ENCODE results near the gene TMA7.
"Not testable (repeated sequence)": the region's sequence is repeated elsewhere in the genome, so short reads cannot be mapped to it uniquely, and the experiment has no call there.

TMA7 gene

GRCh38 chr3:48439820-48440589 lies at the start of gene TMA7, which contains the start of gene CCDC51:
TMA7 (plus strand) TSS chr3:48440257; CDS start chr3:48440297, 40 bp downstream.
CCDC51 (minus strand) TSS chr3:48440119; CDS start chr3:48435128, 4,991 bp downstream.
- H3K27me3 ChIP-seq (ENCODE audit: control insufficient read depth in 5 of 5, insufficient read depth in 4 of 5, low read length in 5 of 5): no peaks in the 10 kb centered on the region
- peaks cover 6 to 32% (median 30%) of the 10 kb centered on the region in 5 donors for H3K4me1 ChIP-seq (ENCODE audit: control insufficient read depth in 5 of 5, insufficient read depth in 5 of 5, low read length in 5 of 5)
- H3K9ac ChIP-seq (ENCODE audit: low read length in 5 of 5): peak within 1 kb of the TSS; percentile 22 to 93 (median 86)
- no peaks in the 10 kb centered on the region for H3K9me3 ChIP-seq (ENCODE audit: control insufficient read depth in 5 of 5, low read length in 5 of 5)
- peak within 1 kb of the TSS; percentile 86 for H3K27ac ChIP-seq (ENCODE audit: low read depth, low read length)
- peak within 1 kb of the TSS; percentile 67 to 99 (median 88) for H3K4me3 ChIP-seq (ENCODE audit: low read depth in 1 of 5, low read length in 5 of 5)
- peaks cover 0 to 30% (median 18%) of the 10 kb centered on the region in 5 donors for H3K36me3 ChIP-seq (ENCODE audit: control insufficient read depth in 5 of 5, insufficient read depth in 5 of 5, low read length in 5 of 5)

GRCh38 chr3:48394391-48394790 lies 45.7 kb upstream of the TMA7 start:
- H3K36me3 ChIP-seq (ENCODE audit: control insufficient read depth in 5 of 5, insufficient read depth in 5 of 5, low read length in 5 of 5): no peaks in the 10 kb centered on the region
- H3K27ac ChIP-seq (ENCODE audit: low read depth, low read length): no peak overlapping the region
- H3K4me3 ChIP-seq (ENCODE audit: low read depth in 1 of 5, low read length in 5 of 5): no peak overlapping the region
- no peaks in the 10 kb centered on the region for H3K4me1 ChIP-seq (ENCODE audit: control insufficient read depth in 5 of 5, insufficient read depth in 5 of 5, low read length in 5 of 5)
- peaks cover 0 to 3% (median 0%) of the 10 kb centered on the region in 5 donors for H3K27me3 ChIP-seq (ENCODE audit: control insufficient read depth in 5 of 5, insufficient read depth in 4 of 5, low read length in 5 of 5)
- no peak overlapping the region for H3K9ac ChIP-seq (ENCODE audit: low read length in 5 of 5)
- H3K9me3 ChIP-seq (ENCODE audit: control insufficient read depth in 5 of 5, low read length in 5 of 5): no peaks in the 10 kb centered on the region

- no peak overlapping the region for H3K4me3 ChIP-seq (ENCODE audit: low read depth in 1 of 5, low read length in 5 of 5)
- H3K4me1 ChIP-seq (ENCODE audit: control insufficient read depth in 5 of 5, insufficient read depth in 5 of 5, low read length in 5 of 5): no peaks in the 10 kb centered on the region
- no peaks in the 10 kb centered on the region for H3K36me3 ChIP-seq (ENCODE audit: control insufficient read depth in 5 of 5, insufficient read depth in 5 of 5, low read length in 5 of 5)
- H3K27me3 ChIP-seq (ENCODE audit: control insufficient read depth in 5 of 5, insufficient read depth in 4 of 5, low read length in 5 of 5): peaks cover 0 to 3% (median 0%) of the 10 kb centered on the region in 5 donors
- H3K27ac ChIP-seq (ENCODE audit: low read depth, low read length): no peak overlapping the region
- H3K9me3 ChIP-seq (ENCODE audit: control insufficient read depth in 5 of 5, low read length in 5 of 5): no peaks in the 10 kb centered on the region
- no peak overlapping the region for H3K9ac ChIP-seq (ENCODE audit: low read length in 5 of 5)
These were observed 44.3 kb upstream of the TMA7 start for GRCh38 chr3:48395714-48396113.

- Histone ChIP-seq H3K9ac (ENCODE audit: low read length in 5 of 5) (no peak overlapping the region), H3K4me1 (ENCODE audit: control insufficient read depth in 5 of 5, insufficient read depth in 5 of 5, low read length in 5 of 5) (peaks cover 0 to 13% (median 8%) of the 10 kb centered on the region in 5 donors), H3K9me3 (ENCODE audit: control insufficient read depth in 5 of 5, low read length in 5 of 5) (no peaks in the 10 kb centered on the region), H3K27ac (ENCODE audit: low read depth, low read length) (no peak overlapping the region), H3K4me3 (ENCODE audit: low read depth in 1 of 5, low read length in 5 of 5) (no peak overlapping the region), H3K36me3 (ENCODE audit: control insufficient read depth in 5 of 5, insufficient read depth in 5 of 5, low read length in 5 of 5) (no peaks in the 10 kb centered on the region), H3K27me3 (ENCODE audit: control insufficient read depth in 5 of 5, insufficient read depth in 4 of 5, low read length in 5 of 5) (peaks cover 0 to 3% (median 0%) of the 10 kb centered on the region in 5 donors)
These were observed 42.0 kb upstream of the TMA7 start for GRCh38 chr3:48397767-48398681.

GRCh38 chr3:48398701-48399386 lies 41.2 kb upstream of the TMA7 start:
- H3K9ac ChIP-seq (ENCODE audit: low read length in 5 of 5): no peak overlapping the region
- peaks cover 0 to 3% (median 0%) of the 10 kb centered on the region in 5 donors for H3K27me3 ChIP-seq (ENCODE audit: control insufficient read depth in 5 of 5, insufficient read depth in 4 of 5, low read length in 5 of 5)
- H3K4me3 ChIP-seq (ENCODE audit: low read depth in 1 of 5, low read length in 5 of 5): no peak overlapping the region
- H3K27ac ChIP-seq (ENCODE audit: low read depth, low read length): no peak overlapping the region
- no peaks in the 10 kb centered on the region for H3K9me3 ChIP-seq (ENCODE audit: control insufficient read depth in 5 of 5, low read length in 5 of 5)
- H3K4me1 ChIP-seq (ENCODE audit: control insufficient read depth in 5 of 5, insufficient read depth in 5 of 5, low read length in 5 of 5): peaks cover 0 to 13% (median 8%) of the 10 kb centered on the region in 5 donors
- H3K36me3 ChIP-seq (ENCODE audit: control insufficient read depth in 5 of 5, insufficient read depth in 5 of 5, low read length in 5 of 5): peaks cover 0 to 5% (median 4%) of the 10 kb centered on the region in 5 donors

- Histone ChIP-seq H3K27me3 (ENCODE audit: control insufficient read depth in 5 of 5, insufficient read depth in 4 of 5, low read length in 5 of 5) (peaks cover 0 to 3% (median 0%) of the 10 kb centered on the region in 5 donors), H3K36me3 (ENCODE audit: control insufficient read depth in 5 of 5, insufficient read depth in 5 of 5, low read length in 5 of 5) (peaks cover 0 to 12% (median 10%) of the 10 kb centered on the region in 5 donors), H3K4me3 (ENCODE audit: low read depth in 1 of 5, low read length in 5 of 5) (no peak overlapping the region), H3K27ac (ENCODE audit: low read depth, low read length) (no peak overlapping the region), H3K4me1 (ENCODE audit: control insufficient read depth in 5 of 5, insufficient read depth in 5 of 5, low read length in 5 of 5) (peaks cover 0 to 16% (median 8%) of the 10 kb centered on the region in 5 donors), H3K9ac (ENCODE audit: low read length in 5 of 5) (no peak overlapping the region), H3K9me3 (ENCODE audit: control insufficient read depth in 5 of 5, low read length in 5 of 5) (no peaks in the 10 kb centered on the region)
These were observed 40.5 kb upstream of the TMA7 start for GRCh38 chr3:48399387-48400172.

GRCh38 chr3:48400824-48401433 lies 39.1 kb upstream of the TMA7 start:
- Histone ChIP-seq H3K4me1 (ENCODE audit: control insufficient read depth in 5 of 5, insufficient read depth in 5 of 5, low read length in 5 of 5) (peaks cover 0 to 25% (median 13%) of the 10 kb centered on the region in 5 donors), H3K36me3 (ENCODE audit: control insufficient read depth in 5 of 5, insufficient read depth in 5 of 5, low read length in 5 of 5) (peaks cover 0 to 22% (median 18%) of the 10 kb centered on the region in 5 donors), H3K4me3 (ENCODE audit: low read depth in 1 of 5, low read length in 5 of 5) (no peak overlapping the region), H3K9ac (ENCODE audit: low read length in 5 of 5) (no peak overlapping the region), H3K27me3 (ENCODE audit: control insufficient read depth in 5 of 5, insufficient read depth in 4 of 5, low read length in 5 of 5) (peaks cover 0 to under 1% (median 0%) of the 10 kb centered on the region in 5 donors), H3K27ac (ENCODE audit: low read depth, low read length) (no peak overlapping the region), H3K9me3 (ENCODE audit: control insufficient read depth in 5 of 5, low read length in 5 of 5) (no peaks in the 10 kb centered on the region)

GRCh38 chr3:48401434-48401901 lies 38.6 kb upstream of the TMA7 start:
- H3K27ac ChIP-seq (ENCODE audit: low read depth, low read length): peak overlapping the region; percentile 61

More at GRCh38 chr3:48401434-48401901, 38.6 kb upstream of the TMA7 start:
- not testable (repeated sequence) for H3K9me3 ChIP-seq (ENCODE audit: control insufficient read depth in 5 of 5, low read length in 5 of 5); H3K4me3 ChIP-seq (ENCODE audit: low read depth in 1 of 5, low read length in 5 of 5); H3K27me3 ChIP-seq (ENCODE audit: control insufficient read depth in 5 of 5, insufficient read depth in 4 of 5, low read length in 5 of 5)
- Histone ChIP-seq H3K9ac (ENCODE audit: low read length in 5 of 5) (peak overlapping the region in 2 of 5 donors; percentile 35 to 52), H3K4me1 (ENCODE audit: control insufficient read depth in 5 of 5, insufficient read depth in 5 of 5, low read length in 5 of 5) (peaks cover 0 to 25% (median 13%) of the 10 kb centered on the region in 5 donors), H3K36me3 (ENCODE audit: control insufficient read depth in 5 of 5, insufficient read depth in 5 of 5, low read length in 5 of 5) (peaks cover 0 to 27% (median 22%) of the 10 kb centered on the region in 5 donors)
